NCI-H2227 (cell line): ENCODE measurements around the gene CA11.
"Not testable (repeated sequence)": the region's sequence is repeated elsewhere in the genome, so short reads cannot be mapped to it uniquely, and the experiment has no call there.

ENCODE experiments used
- DNase-seq: peaks from one replicate; lab custom pipeline; 2025; ENCODE audit not compliant: unreplicated experiment; lab: John Stamatoyannopoulos, UW

The CA11 gene

GRCh38 chr19:48642862-48643261, 3.1 kb downstream of the CA11 start:
- DNase-seq: no peak

DNA sequence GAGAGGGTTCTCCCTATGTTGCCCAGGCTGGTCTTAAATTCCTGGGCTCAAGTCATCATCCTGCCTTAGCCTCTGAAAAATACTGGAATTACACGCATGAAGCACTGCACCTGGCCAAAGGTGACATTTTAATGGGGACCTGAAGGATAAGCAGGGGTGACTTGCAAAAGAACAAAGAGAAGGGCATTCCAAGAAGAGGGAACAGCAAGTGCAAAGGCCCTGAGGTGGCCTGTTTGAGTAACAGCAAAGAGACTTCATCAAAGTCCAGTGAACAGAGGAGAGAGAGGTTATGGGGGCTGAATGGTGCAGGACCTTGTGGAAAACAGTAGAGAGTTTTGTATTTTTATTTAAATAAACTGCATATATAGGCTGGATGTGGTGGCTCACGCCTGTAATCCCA, 4.1 kb downstream of the CA11 start:
- DNase-seq: no peak

DNA sequence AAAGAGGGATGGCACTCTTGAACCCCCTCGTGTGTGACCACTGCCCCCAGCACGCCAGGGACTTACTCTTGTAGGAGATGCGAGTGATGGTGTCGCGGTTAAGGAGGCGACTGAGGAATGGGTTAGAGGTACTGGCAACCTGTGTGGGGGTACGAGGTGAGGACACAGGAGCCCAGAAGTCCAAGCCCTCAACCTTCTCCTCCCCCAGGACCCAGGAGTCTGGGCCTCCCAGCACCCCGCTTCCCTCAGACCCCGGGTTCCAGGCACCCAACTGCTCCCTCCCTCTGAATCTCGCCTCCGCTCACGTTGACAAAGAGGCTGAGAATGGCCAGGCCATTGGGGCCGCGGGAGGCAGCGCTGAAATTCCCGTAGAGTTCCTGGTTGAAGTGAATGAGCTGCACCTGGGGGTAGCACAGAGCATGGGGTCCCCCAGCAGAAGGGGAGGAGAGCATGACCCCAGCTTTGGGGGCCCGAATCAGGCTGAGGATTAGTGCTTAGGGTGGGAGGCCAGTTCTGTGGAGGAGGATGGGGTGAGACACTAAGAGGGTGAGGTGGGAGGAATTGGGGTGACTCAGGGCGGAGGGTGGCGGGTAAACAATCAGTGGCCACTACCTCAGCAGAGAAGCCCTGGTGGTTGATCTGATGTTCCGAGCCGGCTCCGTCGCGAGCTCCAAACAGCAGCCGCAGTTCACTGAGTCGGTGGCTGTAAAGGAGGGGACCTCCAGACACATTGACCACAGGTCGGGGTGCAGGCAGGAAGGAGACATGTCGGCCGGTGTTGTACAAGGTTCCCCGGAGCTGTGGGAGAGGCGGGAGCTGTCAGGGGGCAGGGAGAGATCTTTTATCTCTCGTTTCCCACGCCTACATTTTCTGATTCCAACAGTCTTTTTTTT, 6.3 kb downstream of the CA11 start:
- no peak for DNase-seq

GRCh38 chr19:48638831-48639381, 7.1 kb downstream of the CA11 start:
- DNase-seq: no peak

DNA sequence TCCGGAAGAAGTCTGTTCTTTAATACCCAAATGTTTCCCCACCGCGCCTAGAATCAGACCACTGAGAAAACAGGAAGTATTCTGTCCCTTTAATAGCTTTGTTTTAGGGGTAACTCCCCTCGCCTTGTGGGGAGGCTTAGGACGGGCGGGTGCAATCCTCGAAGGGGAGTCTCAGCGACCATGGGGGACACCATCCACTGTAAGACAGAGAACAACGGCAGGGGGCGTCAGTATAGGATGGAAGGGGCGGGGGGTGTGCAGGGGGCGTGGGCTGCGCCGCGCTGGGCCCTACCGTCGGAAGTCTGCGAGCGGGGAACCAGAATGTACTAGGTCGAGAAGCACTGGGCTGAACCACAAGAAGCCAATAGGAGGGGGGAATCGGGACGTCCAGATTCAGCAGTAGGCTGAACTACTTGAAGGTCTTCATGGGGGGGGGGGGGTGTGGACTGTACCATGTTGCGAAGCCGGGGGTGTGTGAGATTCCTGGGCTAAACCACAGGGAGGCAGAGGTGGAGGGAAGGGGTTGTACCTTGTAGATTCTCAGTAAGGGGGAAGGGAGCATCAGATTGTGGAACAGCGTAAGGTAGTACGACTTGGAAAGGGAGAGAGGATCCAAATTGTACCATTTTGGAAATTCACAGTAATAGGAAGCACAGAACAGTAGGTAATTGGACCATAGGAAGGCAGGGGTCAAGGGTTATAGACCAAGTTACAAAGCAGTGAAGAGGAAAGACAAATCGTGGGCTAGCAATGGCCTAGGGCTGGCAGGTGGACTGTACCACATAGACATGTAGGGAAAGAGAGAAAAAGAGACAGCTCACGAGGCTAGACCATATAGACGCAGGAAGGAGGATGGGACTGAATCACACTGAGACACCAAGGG, 7.8 kb downstream of the CA11 start:
- peak; percentile 84 for DNase-seq

DNA sequence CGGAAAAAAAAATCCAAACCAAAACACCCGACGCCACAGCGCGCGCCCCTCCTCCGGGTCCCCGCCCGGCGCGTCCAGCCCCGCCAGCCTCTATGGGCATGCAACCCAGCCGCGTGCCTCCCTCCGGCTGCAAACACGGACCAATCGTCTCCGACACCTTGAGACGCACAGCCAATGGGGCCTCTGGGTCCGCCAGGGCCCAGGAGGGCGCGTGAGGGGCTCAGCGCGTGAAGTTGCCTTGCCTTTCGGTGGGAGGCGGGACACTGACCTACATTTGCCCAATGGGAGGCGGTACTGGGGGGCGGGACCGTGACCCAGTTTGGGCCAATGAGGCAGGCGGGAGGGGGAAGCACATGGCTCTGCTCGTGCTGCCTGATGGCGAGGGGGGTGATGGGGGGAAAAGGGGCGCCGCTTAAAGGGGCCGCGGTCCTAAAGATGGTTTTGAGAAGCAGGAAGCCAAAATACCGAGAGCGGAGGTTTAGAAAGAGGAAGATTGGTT, 8.5 kb downstream of the CA11 start:
- peak; percentile 98 for DNase-seq

GRCh38 chr19:48636859-48637448, 9.0 kb downstream of the CA11 start, which contains the start of gene DBP:
DBP (minus strand) TSS chr19:48637379; CDS start chr19:48636994, 385 bp downstream.
- DNase-seq: peak; percentile 71

DNA sequence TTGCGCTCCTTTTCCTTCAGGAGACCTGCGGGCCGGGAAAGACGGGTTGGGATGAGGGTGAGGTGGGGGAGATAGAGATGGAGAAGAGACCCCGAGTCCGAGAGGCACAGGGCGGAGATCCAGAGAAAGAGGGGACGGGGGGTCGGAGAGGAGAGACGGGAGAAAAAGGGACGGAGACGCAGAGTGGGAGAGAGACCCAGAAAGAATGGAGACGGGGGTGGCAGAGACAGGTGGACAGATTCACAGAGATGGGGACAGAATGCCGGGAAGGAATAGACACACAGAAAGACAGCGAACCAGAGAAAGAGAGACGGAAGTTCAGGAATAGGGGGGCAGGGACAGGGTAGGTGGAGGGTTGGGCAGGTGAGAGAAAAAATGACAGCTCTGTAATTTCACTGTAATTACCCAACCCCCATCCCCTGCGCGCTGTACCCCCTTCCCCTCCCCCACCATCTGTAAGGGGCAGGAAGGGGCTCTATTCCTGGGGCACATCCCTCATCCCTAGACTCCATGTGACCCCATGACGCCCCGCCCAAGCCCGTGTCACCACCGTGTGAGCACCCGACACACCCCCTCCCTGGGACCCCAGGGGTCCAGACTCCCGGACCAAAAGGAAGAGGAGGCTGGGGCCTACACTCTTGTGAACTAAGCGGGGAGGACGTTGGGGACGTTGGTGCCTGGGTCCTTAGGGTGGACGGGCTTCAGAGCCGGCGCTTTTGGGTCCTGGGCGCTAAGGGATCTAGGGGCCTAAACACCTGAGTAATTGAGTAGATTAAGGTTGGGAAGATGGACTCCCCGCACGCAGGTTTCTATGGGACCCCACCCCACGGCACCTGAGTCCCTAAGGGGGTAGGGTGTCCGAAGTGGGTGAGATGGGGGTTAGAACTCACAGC, 9.8 kb downstream of the CA11 start:
- DNase-seq: peak; percentile 39

DNA sequence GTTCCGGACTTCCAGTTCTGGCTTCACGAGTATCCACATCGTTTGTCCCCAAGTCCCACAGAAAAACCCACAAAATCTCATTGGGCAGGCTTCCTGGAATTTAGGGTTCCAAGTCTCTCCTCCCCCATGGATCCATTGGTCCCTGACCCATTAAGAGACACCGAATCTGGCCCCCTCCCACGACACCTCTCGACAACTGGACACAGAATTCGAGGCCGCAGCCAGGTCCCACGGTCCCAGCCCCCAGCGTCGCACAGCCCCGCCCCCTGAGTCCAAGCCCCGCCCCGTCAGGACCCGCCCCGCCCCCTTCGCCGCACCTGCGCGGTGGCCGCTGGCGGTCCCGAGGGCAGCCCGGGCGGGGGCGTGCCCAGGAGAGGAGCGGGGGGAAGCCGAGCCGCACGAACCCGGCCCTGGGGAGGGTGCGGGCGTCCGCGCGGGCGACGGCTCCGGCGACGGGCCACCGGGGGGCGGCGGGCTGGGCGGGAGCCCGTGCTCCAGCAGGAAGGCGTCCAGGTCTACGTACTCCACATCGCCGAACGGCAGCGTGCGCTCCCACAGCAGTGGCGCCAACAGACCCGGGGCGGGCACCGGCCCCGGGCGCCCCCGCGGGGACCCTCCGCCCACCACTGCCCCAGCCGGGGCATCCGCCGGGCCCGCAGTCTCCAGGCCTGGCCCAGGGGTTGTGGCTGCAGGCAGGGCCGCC, 10.6 kb downstream of the CA11 start:
- peak; percentile 78 for DNase-seq

GRCh38 chr19:48634424-48635262, 11.3 kb downstream of the CA11 start:
- peak; percentile 94 for DNase-seq

DNA sequence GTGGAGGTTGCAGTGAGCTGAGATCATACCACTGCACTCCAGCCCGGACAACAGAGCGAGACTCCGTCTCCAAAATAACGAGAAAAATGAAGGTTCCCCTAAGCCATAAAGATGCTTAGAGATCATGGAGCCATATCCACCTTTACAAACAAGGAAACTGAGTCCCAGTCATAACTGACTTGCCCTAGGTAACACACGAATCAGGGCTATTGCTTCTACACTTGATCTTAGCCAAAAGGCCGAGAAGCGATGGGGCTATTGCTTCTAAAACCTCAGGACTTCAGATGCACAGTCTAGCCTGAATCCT, 12.0 kb downstream of the CA11 start:
- no peak for DNase-seq

GRCh38 chr19:48633148-48634035, 12.6 kb downstream of the CA11 start:
- no peak for DNase-seq

- DNase-seq: no peak
Measured at GRCh38 chr19:48632692-48633147, 13.3 kb downstream of the CA11 start.

DNA sequence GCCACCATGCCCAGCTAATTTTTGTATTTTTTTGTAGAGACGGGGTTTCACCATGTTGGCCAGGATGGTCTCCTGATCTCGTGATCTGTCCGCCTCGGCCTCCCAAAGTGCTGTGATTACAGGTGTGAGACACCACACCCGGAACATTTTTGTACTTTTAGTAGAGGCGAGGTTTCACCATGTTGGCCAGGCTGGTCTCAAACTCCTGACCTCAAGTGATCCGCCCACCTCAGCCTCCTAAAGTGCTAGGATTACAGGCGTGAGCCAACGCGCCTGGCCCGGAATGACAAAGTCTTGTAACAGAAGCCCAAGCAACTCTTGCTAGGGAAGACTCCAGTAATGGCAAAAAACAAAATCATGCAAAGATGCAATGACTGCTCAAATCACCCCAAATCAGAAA, 13.7 kb downstream of the CA11 start:
- DNase-seq: not testable (repeated sequence)

- peak; percentile 36 for DNase-seq
Measured at GRCh38 chr19:48631225-48631624, 14.8 kb downstream of the CA11 start.

- no peak for DNase-seq
Measured at GRCh38 chr19:48630296-48631063, 15.5 kb downstream of the CA11 start.
